ENCODE data around the gene NSUN2.
"Not testable (repeated sequence)": the region's sequence is repeated elsewhere in the genome, so short reads cannot be mapped to it uniquely, and the experiment has no call there.

The NSUN2 gene

DNA sequence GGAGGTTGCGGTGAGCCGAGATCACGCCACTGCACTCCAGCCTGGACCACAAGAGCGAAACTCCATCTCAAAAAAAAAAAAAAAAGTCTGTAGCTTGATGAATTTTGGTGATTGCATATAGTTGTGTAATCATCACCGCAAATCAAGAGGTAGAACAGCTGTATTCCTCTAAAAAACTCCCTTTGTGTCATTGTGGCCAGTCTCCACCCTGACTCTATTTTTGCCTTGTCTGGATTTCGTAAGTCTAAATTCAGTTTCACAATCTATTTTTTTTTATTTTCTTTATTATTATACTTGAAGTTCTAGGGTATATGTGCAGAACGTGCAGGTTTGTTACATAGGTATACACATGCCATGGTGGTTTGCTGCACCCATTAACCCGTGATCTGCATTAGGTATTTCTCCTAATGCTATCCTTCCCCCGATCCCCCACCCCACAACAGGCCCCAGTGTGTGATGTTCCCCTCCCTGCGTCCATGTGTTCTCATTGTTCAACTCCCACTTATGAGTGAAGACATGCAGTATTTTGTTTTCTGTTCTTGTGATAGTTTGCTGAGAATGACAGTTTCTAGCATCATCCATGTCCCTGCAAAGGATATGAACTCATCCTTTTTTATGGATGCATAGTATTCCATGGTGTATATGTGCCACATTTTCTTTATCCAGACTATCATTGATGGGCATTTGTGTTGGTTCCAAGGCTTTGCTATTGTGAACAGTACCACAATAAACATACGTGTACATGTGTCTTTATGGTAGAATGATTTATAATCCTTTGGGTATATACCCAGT is 12.9 kb upstream of the NSUN2 start:
- DNase-seq (ENCODE audit: low read depth in 1 of 2, low spot score in 1 of 2) = not testable (repeated sequence)

DNA sequence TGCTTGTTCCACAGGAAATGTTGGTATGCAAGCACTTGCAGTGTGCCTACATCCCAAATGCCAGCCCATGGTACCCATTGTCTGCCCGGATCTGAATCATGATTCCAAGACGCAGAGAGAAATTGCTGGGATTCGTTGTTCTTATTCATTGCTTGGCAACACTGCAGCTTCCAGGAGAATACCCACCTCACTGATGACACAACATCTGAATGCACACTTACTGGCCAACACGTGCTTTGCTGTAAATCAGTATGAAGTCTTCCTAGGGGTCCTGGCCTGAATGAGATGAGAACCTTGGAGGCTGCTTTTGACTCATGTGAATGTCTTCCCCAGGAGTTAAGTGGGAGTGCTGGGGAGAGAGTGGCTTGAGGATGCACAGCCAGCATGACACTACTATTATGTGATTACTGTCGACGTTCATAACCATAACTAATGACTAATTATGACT is 12.0 kb upstream of the NSUN2 start:
- DNase-seq (ENCODE audit: low read depth in 1 of 2, low spot score in 1 of 2) = no peak

DNA sequence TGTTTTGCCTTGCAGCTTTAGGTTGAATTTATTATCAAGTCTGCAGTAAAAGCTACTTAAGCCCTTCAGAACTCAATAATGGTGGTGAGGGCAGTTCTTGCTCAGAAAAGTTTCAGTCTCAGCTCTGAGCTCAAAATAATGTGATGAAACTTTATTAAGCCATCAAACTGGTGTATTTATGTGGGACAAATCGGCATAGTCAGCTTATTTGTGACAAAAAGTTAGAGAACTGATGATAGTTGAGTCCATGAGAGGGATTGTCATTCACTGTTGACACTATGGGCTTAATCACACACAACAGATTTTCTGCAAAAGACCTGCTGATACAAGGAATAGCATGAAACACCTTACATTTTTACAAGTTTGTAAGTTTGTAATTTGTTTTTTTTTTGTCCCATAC is 9.8 kb upstream of the NSUN2 start:
- DNase-seq (ENCODE audit: low read depth in 1 of 2, low spot score in 1 of 2) = no peak

DNA sequence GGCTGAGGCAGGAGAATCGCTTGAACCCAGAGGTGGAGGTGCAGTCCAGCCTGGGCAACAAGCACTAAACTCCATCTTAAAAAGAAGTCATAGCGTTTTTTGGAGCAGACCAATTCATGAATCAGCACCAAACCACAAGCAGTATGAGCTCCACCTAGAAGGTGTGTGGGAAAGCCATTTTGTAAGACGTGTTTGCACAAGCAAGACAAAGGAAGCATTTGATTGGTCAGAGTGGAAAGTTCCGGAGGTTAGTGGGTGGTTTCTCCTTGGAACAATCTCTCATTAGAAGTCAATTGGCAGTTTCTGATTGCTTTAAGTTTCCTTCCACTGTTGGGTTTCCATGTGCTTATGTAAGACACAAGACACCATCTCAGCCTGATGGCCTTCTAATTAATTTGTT is 5.4 kb upstream of the NSUN2 start:
- DNase-seq (ENCODE audit: low read depth in 1 of 2, low spot score in 1 of 2) = no peak

DNA sequence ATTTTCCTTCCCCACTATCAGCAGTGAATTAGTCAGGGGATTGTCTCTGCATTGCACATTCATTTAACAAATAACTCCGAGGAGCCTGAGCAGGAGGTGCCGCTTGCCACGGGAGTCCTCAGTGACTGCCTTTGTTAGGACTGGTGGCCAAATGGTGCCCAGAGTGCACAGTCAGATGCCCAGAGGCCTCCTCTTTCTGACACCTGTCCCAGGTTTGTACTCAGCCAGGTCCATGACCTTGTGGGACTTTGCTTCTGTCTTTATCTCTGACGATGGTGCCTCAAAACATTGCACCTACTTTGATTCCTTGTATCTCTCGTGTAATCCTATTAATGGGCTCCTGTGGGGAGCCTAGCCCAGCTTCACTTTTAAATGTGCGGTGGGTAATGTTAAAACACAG is 4.7 kb upstream of the NSUN2 start:
- DNase-seq (ENCODE audit: low read depth in 1 of 2, low spot score in 1 of 2) = no peak

DNA sequence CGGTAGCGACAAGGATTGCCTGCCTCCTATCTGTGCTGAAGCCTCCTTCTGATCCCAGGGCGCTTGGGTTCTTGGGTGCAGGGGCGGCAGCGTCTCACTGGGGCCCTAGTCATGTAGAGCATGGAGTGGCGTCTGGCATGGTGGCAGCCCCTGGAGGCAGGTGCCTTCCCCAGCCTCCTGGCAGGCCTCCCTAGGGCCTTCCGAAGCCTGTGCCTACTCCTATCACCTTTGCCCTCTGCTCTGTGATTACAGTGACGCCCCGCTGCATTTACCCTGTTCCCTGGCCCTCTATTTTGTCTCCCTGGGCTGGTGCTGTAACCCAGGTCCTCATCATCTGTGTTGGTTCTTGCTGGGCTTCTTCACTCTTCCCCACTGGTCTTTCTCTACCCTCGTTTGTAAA is 4.2 kb upstream of the NSUN2 start:
- DNase-seq (ENCODE audit: low read depth in 1 of 2, low spot score in 1 of 2) = no peak

DNA sequence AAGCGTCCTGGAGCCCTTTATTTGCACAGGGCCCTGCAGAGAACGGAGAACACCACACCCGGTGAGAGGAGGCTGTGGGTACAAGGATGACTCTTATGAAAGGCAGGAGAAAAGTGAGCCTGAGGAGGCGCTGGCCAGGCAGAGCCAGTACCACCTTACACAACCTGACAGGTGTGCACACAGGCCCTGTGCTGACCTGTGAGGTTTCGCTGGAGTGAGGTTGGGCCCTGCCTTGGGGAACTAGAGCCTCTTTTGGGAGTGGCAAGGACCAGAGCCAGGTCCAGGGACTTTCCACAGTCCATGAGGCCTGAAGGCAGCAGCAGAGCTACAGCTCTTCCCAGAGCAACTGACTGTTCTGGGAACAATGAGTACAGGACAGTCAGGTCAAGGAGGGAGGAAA is 3.4 kb upstream of the NSUN2 start:
- DNase-seq (ENCODE audit: low read depth in 1 of 2, low spot score in 1 of 2) = no peak

DNA sequence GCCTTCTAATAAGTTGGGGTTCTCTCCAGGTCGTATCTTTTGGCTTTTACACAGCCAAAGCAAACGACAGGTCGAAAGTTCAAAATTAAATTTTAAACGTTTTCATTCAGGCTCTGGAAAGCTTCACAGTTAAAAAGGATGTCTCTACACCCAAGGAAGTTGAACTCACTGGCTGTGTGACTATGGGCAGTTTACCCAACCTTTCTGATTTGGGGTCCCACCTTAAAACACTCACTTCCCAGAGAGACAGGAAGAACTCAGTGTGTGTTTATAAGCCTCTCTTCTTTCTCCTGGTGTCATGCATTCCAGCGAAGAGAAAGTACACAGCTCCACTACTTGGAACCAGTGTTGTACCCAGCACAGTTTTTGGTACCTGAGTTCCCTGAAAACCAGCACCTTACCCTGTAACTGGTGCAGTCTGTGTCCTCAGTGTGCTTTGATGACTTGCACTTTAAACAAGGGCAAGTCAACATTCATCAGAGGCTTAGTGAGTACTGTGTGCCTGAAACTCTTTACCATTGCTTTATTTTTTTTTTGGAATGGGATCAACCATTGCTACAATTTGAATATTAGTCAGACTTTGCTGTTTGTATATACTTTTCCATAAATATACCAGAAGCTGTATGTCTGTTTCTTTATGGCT is 2.1 kb upstream of the NSUN2 start:
- DNase-seq (ENCODE audit: low read depth in 1 of 2, low spot score in 1 of 2) = no peak

DNA sequence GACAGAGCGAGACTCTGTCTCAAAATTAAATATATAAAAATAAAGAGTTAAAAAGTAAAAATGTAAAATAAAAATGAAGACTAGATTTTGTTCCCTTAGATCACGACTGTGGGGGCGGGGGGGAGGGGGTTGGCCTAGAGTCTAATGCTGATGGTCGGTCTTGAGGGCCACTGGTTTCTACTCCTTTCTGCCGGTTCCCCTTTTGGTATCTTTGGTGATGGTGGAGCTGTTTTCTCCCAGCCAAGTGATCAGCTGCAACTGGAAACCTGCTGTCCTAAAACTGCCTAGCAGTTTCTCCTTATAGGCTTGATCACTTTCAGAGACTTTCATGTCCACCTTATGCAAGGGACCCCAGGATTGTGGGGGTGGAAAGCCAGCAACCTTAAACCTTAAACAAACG is 1.5 kb upstream of the NSUN2 start:
- DNase-seq (ENCODE audit: low read depth in 1 of 2, low spot score in 1 of 2) = no peak

DNA sequence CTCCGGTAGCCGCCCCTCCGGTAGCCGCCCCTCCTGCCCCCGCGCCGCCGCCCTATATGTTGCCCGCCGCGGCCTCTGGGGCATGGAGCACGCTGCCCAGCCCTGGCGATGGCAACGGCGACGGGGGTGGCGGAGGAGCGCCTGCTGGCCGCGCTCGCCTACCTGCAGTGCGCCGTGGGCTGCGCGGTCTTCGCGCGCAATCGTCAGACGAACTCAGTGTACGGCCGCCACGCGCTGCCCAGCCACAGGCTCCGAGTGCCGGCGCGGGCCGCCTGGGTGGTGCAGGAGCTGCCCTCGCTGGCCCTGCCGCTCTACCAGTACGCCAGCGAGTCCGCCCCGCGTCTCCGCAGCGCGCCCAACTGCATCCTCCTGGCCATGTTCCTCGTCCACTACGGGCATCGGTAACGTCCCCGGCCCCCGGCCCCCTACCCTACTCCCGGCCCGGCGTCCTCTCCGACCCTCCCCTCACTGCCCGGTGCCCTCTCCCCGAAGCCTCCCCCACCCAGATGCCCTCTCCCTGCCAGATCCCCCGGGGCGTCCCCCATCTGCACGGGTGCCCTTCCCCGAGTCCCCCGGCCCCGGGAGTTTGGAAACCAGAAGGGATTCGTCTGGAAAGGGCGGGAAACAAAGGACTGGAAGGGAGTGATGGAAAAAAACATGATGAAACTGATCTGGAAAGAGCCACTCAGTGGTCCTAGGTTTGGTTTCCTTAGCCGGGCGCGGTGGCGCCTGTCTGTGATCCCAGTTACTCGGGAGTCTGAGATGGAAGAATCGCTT is 813 bp upstream of the NSUN2 start:
- DNase-seq (ENCODE audit: low read depth in 1 of 2, low spot score in 1 of 2) = peak in 1 of 2 donors; percentile 6

DNA sequence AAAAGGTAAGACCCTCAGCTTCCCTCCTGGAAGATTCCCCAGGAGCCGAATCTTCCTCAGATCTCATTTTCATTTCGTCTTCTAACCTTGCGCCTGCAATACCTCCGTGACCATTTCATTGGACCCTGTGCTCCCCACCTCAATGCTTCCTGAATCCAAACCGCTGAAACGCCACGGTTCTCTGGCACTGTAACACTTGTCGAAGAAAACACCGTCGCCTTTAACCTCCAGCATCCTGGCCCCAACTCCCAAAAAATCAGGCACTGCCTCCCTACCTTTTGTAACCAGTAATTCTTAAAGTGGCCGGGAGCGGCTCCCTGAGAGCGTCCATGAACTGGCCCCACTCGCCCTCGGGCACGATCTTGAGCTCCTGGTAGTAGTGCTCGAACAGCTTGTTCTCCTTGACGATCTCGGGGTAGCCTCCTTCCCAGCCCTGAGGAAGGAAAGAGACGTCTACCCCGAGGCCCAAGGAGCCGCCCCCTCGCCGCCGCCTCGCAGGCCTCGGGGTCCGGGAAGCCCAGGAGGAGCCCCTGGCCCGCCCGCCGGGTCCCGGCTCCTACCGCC is 438 bp downstream of the NSUN2 start:
- no peak for DNase-seq (ENCODE audit: low read depth in 1 of 2, low spot score in 1 of 2)

DNA sequence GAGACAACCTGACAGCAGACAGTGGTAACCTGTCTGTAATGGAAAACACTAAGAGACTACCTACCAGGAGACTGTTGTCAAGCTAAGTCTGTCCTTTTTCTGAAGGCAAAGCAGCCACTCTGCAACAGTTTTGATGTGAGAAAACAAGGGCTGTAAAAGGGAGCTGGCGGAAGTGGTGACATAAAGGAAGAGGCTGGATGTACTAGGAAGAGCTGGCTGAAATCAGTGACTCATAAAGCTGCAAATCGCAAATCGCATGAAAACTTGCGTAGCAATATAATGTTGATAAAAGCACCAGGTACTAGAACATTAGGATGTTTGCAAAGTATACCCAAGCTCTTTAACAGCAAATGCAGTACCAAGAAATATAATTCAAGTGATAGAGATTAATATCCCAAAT is 1.4 kb downstream of the NSUN2 start:
- no peak for DNase-seq (ENCODE audit: low read depth in 1 of 2, low spot score in 1 of 2)

DNA sequence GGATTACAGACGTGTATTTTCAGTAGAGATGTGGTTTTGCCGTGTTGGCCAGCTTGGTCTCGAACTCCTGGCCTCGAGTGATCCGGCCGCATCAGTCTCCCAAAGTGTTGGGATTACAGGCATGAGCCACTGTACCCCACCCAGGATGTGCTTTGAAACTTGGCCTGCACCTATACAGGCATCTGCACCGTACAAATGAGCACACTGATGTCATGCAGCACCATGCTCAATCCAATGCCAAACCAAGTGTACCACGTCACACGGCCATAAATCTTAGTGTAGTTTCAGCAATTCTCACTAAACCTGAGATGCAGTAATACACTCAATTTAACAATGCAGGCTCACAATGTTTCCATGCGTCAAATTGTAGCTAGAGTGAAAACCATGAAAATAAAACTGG is 6.3 kb downstream of the NSUN2 start:
- DNase-seq (ENCODE audit: low read depth in 1 of 2, low spot score in 1 of 2) = no peak

DNA sequence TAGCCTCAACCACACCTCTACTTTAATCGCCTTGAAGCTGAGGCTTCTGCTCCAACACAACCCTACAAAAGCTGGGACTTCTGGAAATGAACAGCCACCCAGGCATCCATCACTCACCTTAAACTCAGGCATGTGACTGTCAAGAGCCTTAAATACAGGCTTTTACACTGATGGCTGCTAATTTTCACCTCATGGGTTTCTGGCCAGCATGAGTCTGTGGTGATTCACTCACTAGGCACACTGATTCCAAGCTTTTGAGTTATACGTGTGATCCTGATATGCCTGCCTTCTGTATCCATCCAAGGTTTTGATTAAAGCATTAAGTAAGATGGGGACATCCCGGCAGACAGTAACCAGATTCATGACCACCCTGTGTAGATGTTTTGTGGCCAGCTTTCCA is 8.9 kb downstream of the NSUN2 start:
- no peak for DNase-seq (ENCODE audit: low read depth in 1 of 2, low spot score in 1 of 2)

DNA sequence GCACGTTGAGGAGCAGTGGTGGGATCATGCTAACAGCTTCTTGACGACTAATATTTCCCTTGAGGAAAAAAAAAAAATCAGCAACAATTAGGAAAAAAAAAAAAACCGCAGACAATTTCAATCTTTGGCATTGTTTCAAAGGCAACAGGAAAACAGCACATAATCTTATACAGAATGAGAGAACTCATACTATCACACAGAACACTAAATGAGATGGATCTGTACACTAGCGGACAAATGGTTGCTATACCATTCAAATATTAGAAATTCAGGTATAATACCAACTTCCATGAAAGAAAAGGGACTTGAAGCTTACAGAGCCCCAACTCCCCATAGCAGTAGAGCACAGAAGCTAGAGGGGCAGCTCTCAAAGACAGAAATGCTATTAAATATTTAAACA is 9.6 kb downstream of the NSUN2 start:
- DNase-seq (ENCODE audit: low read depth in 1 of 2, low spot score in 1 of 2) = no peak

DNA sequence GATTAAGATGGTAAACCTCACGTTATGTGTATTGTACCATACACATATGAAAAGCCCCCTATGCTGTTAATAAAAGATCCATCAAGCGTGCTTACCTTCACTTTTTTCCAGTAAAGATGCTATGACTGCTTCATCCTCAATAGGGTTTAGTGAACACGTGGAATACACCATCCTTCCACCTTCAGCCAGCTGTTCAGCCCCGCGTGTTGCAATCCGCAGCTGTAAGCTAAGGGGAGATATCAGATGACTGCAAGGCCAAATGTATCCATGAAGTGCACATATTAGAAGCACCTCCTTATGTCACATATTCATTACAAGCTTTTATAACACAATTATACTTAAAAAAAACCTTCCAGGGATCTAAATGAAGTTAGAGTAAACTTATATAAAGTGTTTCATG is 16.2 kb downstream of the NSUN2 start:
- DNase-seq (ENCODE audit: low read depth in 1 of 2, low spot score in 1 of 2) = no peak

DNA sequence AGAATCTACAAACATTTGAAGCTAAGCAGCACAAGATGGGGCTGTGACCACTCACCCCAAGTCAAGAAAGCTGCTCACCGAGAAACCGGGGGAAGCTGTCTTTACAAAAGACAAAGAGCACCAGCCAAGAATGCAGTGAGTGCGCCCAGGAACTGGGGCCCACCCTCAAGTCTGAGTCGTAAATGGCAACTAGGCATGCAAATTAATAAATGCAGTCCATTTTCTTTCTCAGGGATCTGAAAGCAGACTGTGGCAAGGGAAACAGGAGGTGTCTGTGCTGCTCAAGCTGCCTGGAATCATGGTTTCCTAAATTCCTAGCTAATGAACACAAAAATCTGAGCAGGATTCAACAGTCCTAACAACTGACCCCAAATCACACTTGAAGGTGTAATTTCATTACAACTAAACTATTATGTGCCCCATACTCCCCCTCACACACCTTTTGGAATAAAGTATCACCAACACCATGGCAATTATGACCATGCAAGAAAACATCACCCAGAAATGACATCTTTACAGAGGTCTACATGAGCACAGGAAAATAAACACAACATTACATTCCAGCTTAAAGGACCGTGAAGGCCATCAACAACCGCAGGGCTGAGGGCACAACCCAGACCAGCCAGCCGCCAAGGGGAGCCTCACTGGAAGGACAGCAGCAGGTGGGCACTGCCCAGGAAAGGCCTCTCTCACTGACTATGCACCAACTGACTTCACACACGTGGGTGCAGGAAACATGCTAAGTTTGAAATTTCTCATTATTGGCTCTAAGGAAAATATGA is 17.6 kb downstream of the NSUN2 start:
- no peak for DNase-seq (ENCODE audit: low read depth in 1 of 2, low spot score in 1 of 2)

DNA sequence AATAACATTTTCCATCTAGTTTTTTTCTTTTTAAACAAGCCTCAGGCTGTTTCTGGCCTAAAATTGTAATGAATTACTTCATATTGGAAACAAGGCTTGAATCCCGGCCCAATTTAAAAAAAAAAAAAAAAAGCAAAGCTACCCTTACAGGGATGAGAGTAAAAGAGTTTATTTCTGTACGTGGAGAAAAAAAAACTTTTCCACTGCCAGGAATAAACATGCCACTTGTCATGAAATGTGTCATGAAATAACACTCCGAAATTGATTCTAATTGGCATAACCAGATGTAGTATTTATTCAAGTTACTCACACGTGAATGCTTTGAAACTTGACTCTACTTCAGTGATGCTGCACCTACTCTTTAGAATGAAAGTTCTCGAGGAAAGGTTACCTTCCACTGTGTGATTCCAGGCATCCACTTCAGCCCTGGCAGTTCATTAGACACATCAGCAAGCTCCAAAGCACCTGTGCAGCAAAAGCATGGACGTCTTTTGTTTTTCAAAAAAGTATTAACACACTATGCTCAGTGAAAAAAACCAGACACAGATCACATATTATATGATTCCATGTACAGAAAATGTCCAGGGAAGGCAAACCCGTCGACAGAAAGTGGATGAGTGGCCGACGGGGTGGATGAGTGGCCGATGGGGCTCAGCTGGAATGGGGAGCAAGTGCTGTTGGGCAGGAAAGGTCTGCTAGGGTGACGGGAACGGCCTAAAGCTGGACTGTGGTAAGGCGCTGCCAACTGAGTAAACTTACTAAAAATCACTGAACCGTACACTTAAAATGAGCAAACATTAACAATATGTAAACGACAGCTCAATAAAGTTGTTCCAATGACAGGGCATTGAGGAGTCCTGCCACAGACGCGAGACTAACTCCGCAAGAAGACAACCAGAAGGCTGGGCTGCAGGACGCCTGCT is 21.2 kb downstream of the NSUN2 start:
- DNase-seq (ENCODE audit: low read depth in 1 of 2, low spot score in 1 of 2) = no peak

DNA sequence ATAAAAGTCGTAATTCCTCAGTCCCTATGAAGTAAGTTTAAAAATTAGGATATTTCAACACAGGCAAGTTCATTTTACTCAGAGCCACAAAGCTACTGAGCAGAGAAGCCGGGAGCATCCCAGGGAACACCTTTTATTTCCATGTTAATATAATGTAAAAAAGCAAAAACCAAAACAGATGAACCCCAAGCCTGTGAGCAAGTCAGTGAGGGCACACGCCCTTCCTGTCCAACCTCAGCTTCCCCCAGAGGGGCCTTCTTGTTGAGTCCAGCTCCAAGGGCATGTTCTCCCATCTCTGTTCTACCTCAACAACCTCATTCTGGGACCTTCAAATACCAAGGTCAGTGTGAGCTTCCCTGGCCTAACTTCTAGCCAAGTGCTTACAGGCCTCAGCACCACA is 24.8 kb downstream of the NSUN2 start:
- no peak for DNase-seq (ENCODE audit: low read depth in 1 of 2, low spot score in 1 of 2)

DNA sequence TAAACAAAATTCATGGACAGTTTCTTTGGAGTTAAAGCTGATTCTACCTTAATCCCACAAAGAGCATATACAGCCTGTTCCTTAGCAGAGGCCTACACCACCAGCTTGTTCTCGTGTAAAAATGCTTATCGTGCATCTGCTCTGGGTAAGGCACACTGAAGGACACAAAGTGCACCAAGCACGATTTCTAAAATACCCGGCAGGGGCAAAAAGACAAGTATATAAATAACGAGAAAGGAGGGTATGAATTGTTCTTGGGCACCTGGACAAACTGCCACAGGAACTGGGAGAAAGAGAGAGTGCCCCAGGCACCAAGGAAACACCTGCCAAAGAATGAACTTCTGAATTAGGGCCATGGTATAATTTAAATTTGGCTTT is 25.3 kb downstream of the NSUN2 start:
- DNase-seq (ENCODE audit: low read depth in 1 of 2, low spot score in 1 of 2) = no peak

Measured in activated T-helper 1 cell treated with anti-CD3 and anti-CD28 coated beads, Interleukin-2, amount 50 U/mL, for 16 hours (primary cell).